H1 (cell line): ENCODE data around the gene KIAA0040. TPM values are rescaled to one million over a fixed set of nuclear protein-coding genes. Genes with fewer than 3 reads are reported as not detected.

Source experiments
- BRCA1 ChIP-seq: IDR thresholded peaks from 2 replicates; pipeline ENCODE4 v1.6.1; 2012; ENCODE audit warnings: low read depth, low read length, improper control_type of control experiment
- CBX5 ChIP-seq: fragments of 300-800, 300-1000 bp; sonication (generic); IDR thresholded peaks from 2 replicates; pipeline ENCODE4 v1.7.1; 2016; ENCODE audit warnings: antibody characterized with exemption, low read length, low read depth
- CBX8 ChIP-seq: fragments of 300-800, 300-1000 bp; sonication (generic); IDR thresholded peaks from 2 replicates; pipeline ENCODE4 v1.7.1; 2016; ENCODE audit warnings: low read depth, low read length, borderline replicate concordance
- HDAC2 ChIP-seq, 2 experiments: fragments of 300-600 bp in 1 of 2; sonication (generic) in 1 of 2; IDR thresholded peaks; 2 replicates each; pipeline ENCODE4 v1.6.1; 2011 to 2012; ENCODE audit warnings: low read depth in 2 of 2, low read length in 2 of 2, mild to moderate bottlenecking in 2 of 2, moderate library complexity in 2 of 2, borderline replicate concordance in 1 of 2, inconsistent platforms in 1 of 2
- NRF1 ChIP-seq: IDR thresholded peaks from 2 replicates; pipeline ENCODE4 v1.6.1; 2011; ENCODE audit warnings: mild to moderate bottlenecking, low read depth, low read length, improper control_type of control experiment
- RXRA ChIP-seq: IDR thresholded peaks from 2 replicates; pipeline ENCODE4 v1.6.1; 2011; ENCODE audit warnings: low read depth, mild to moderate bottlenecking, low read length, moderate library complexity; ENCODE audit not compliant: insufficient read depth
- SIN3A ChIP-seq, 2 experiments: IDR thresholded peaks in 1 of 2; conservative IDR thresholded peaks in 1 of 2; 2 replicates each; pipeline ENCODE4 v1.6.1; 2011 to 2012; ENCODE audit warnings: low read length in 2 of 2, improper control_type of control experiment in 1 of 2, low read depth in 1 of 2, mild to moderate bottlenecking in 1 of 2
- polyA plus RNA-seq, 7 experiments: library from polyadenylated mRNA; depleted of rRNA in 3 of 7; stranded (reverse) in 5 of 7; unstranded in 2 of 7; fragments of >200 nt in 5 of 7; fragments of 200-250 nt in 2 of 7; gene quantifications; 1 replicate in 5 of 7; 2 replicates in 1 of 7; 4 replicates in 1 of 7; pipeline versions ENCODE4 v1.2.1 to v1.2.3, GENCODE V29; 2011 to 2013; ENCODE audit warnings: missing spikeins in 2 of 7, mixed read lengths in 2 of 7
- total RNA-seq: library from RNA; stranded (reverse); fragmentation: NEBNext Ultra II Directional; extraction: Animal tissue kit (Norgen Biotek cat#: 25700); gene quantifications from 2 replicates; pipeline ENCODE4 v1.2.1, GENCODE V29; 2021

The KIAA0040 gene
- total and polyA plus RNA-seq, 2 of the 8 experiments (the other 6 are each of a cell fraction or from before 2014, with no cell fraction given): 11.0 to 14.1 TPM

- TF ChIP-seq RXRA: no peak
- no peak for TF ChIP-seq BRCA1
- no peak for TF ChIP-seq NRF1
- TF ChIP-seq CBX8: no peak
- TF ChIP-seq HDAC2 (IDR thresholded peaks at IDR 0.05; ENCODE audit: borderline replicate concordance in 1 of 2, low read depth in 2 of 2, low read length in 2 of 2): no peak
- TF ChIP-seq SIN3A (conservative IDR thresholded peaks at IDR 0.05 in 1 of 2, IDR thresholded peaks at IDR 0.05 in 1 of 2; ENCODE audit: low read depth in 1 of 2, low read length in 2 of 2): no peak
- TF ChIP-seq CBX5: no peak
Measured at GRCh38 chr1:175127565-175127964, 65.0 kb downstream of the KIAA0040 start (continued).
